ENCODE measurements around the gene CARMIL1. TPM values are rescaled to one million over a fixed set of nuclear protein-coding genes. Genes with fewer than 3 reads are reported as not detected.

The CARMIL1 gene
- total RNA-seq, 1 donor from 2014 or later = 37.6 TPM

DNA sequence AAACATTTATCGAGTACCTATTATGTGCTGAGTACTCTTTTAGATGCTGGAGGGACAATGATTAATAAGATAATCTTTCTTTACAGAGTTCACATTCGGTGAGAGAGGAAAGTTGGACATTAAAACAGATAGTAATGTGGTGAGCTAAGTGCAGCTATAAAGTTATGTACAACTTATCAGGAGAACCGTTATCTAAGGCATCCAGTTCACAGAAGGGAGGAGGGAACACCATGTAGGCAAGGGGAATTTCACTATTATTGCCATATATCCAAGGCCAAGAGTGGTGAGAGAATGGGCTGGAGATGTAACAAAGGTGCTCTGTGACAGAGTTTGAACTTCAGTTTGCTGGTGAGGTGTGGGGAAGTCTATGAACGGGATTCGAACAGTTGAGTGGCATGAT is 105.8 kb downstream of the CARMIL1 start:
- Histone ChIP-seq H3K4me3 (no peak overlapping the region), H3K9me3 (no peaks in the 10 kb centered on the region), H3K27me3 (no peaks in the 10 kb centered on the region), H3K36me3 (no peaks in the 10 kb centered on the region), H3K27ac (no peak overlapping the region), H3K4me1 (no peaks in the 10 kb centered on the region)
- ATAC-seq = no peak
- no peak for DNase-seq
- TF ChIP-seq, protein P1, sequence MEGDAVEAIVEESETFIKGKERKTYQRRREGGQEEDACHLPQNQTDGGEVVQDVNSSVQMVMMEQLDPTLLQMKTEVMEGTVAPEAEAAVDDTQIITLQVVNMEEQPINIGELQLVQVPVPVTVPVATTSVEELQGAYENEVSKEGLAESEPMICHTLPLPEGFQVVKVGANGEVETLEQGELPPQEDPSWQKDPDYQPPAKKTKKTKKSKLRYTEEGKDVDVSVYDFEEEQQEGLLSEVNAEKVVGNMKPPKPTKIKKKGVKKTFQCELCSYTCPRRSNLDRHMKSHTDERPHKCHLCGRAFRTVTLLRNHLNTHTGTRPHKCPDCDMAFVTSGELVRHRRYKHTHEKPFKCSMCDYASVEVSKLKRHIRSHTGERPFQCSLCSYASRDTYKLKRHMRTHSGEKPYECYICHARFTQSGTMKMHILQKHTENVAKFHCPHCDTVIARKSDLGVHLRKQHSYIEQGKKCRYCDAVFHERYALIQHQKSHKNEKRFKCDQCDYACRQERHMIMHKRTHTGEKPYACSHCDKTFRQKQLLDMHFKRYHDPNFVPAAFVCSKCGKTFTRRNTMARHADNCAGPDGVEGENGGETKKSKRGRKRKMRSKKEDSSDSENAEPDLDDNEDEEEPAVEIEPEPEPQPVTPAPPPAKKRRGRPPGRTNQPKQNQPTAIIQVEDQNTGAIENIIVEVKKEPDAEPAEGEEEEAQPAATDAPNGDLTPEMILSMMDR (IDR thresholded peaks at IDR 0.05) = no peak
- intact Hi-C loops (cut with DNase I) = no loop called here

DNA sequence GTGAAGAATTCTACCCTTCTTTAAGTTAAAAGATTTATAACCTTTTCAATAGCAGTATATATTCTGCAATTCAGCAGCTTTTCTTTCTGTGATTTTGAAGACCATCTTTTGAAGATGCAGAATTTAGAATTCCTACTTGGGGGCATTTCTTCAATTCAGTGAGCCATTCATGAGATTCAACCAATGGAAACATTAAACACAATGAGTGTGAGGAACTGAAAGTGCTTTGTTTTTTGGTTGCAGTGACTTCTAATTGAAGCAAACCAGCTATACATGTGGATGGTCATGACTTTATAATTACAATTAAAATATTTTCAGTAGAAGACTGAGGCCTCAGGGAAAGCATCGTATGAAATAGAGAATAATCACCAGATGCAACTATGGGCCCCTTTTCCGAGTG is 108.3 kb downstream of the CARMIL1 start:
- Histone ChIP-seq H3K9me3 (no peaks in the 10 kb centered on the region), H3K36me3 (no peaks in the 10 kb centered on the region), H3K4me1 (peaks cover 3% of the 10 kb centered on the region), H3K27me3 (no peaks in the 10 kb centered on the region), H3K27ac (no peak overlapping the region), H3K4me3 (no peak overlapping the region)
- ATAC-seq (no peak), DNase-seq (no peak)
- TF ChIP-seq, protein P1 (IDR thresholded peaks at IDR 0.05) = no peak
- intact Hi-C loops (cut with DNase I) = no loop called here

DNA sequence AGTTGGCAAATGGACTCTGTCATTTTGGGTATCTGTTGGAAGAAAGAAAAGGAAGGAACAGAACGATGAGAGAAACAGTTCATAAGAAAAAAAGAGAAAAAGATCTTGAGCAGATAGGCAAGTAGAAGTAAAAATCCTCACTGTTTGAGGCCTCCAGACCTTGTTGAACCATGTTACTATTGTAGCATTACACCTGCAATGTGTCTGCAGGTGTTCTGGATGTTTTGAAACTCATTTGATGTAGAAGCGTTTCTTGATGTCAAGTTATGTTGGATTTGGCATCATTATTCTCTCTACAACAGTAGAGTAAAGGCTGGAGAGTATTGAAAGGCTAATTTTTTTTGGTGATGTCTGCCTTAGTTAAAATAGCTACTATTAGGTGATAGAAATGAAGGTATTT is 108.7 kb downstream of the CARMIL1 start:
- no peaks in the 10 kb centered on the region for H3K27me3 ChIP-seq
- no peak overlapping the region for H3K27ac ChIP-seq
- DNase-seq = no peak
- H3K9me3 ChIP-seq = no peaks in the 10 kb centered on the region
- ATAC-seq = no peak
- H3K4me3 ChIP-seq = no peak overlapping the region
- H3K4me1 ChIP-seq = peaks cover 3% of the 10 kb centered on the region
- intact Hi-C loops (cut with DNase I) = no loop called here
- TF ChIP-seq, protein P1 (IDR thresholded peaks at IDR 0.05) = no peak
- H3K36me3 ChIP-seq = no peaks in the 10 kb centered on the region

DNA sequence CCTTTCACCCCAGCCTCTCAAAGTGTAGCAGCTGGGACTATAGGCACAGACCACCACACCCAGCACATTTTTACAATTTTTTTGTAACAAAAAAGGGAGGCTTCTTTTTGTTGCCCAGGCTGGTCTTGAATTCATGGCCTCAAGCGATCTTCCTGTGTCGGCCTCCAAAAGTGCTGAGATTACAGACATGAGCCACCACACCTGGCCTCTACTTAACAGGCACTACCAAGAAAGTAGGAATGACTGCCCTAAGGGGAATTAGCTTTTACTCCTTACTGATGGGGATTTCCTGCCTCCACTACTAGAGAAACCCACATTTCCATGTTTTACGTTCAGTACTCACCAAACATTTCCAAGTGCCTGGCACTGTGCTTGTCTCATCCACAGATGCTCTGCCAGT is 109.6 kb downstream of the CARMIL1 start:
- intact Hi-C loops (cut with DNase I) = no loop called here
- no peaks in the 10 kb centered on the region for H3K9me3 ChIP-seq
- DNase-seq (no peak), ATAC-seq (no peak)
- H3K4me1 ChIP-seq = peaks cover 3% of the 10 kb centered on the region
- no peaks in the 10 kb centered on the region for H3K36me3 ChIP-seq
- no peak overlapping the region for H3K27ac ChIP-seq
- no peaks in the 10 kb centered on the region for H3K27me3 ChIP-seq
- no peak overlapping the region for H3K4me3 ChIP-seq
- TF ChIP-seq, protein P1 (IDR thresholded peaks at IDR 0.05) = no peak

DNA sequence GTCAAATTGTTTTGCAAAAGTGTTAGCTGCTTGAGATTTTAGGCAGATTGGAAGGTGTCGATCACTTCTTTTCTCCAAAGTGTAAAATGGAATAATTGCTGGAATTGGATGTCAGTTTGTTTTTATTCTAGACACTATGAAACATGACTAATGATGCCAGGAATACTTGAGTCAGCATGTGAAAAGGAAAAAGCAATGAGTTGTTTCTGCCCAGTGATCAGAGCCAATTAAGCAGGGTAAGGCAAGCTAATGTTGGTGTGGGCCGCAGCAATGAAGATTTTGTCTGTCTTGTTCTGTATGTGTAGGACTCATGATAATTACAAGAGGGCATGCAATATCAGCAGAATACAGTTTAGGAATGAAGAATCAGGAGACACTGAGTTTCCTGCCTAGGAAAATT is 110.3 kb downstream of the CARMIL1 start:
- Histone ChIP-seq H3K4me3 (no peak overlapping the region), H3K4me1 (peaks cover 3% of the 10 kb centered on the region), H3K27ac (no peak overlapping the region), H3K27me3 (no peaks in the 10 kb centered on the region), H3K9me3 (no peaks in the 10 kb centered on the region), H3K36me3 (no peaks in the 10 kb centered on the region)
- TF ChIP-seq, protein P1 (IDR thresholded peaks at IDR 0.05) = no peak
- DNase-seq (no peak), ATAC-seq (no peak)
- intact Hi-C loops (cut with DNase I) = no loop called here

DNA sequence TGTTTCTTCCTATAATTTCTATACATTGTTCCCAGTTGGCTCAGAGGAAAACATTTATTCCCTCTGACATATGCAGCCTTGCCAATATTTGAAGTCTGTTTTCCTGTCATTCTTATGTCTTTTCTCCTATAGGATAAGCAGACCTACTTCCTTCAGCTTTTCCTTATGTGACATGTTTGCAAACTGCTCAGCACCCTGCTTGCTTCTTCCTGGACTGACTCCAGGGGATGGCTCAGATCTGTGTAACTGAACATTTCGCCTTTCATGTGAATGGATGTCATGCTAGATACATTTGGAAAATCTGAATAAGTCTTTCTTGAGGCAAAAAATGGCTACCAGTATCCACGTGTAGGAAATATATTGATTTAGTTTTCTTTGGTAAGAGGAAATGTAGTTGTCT is 113.2 kb downstream of the CARMIL1 start:
- H3K9me3 ChIP-seq = no peaks in the 10 kb centered on the region
- H3K27me3 ChIP-seq = no peaks in the 10 kb centered on the region
- intact Hi-C loops (cut with DNase I) = no loop called here
- no peaks in the 10 kb centered on the region for H3K36me3 ChIP-seq
- no peak overlapping the region for H3K27ac ChIP-seq
- no peak overlapping the region for H3K4me3 ChIP-seq
- TF ChIP-seq, protein P1 (IDR thresholded peaks at IDR 0.05) = no peak
- DNase-seq (no peak), ATAC-seq (no peak)
- H3K4me1 ChIP-seq = peaks cover 3% of the 10 kb centered on the region

All from upper lobe of right lung (tissue), 1 donor.